Neuron (in vitro differentiated cells): ENCODE data around the gene ROPN1B.
"Not testable (repeated sequence)": the region's sequence is repeated elsewhere in the genome, so short reads cannot be mapped to it uniquely, and the experiment has no call there.

Experiments used
- H2AFZ ChIP-seq: one replicate; pipeline ENCODE4 v1.6.1; 2013; ENCODE audit warnings: low read depth, mild to moderate bottlenecking, inconsistent platforms, low read length, moderate library complexity
- H3K27me3 ChIP-seq: one replicate; pipeline ENCODE4 v1.6.1; 2013; ENCODE audit warnings: low read length; ENCODE audit not compliant: insufficient read depth
- H3K36me3 ChIP-seq: one replicate; pipeline ENCODE4 v1.6.1; 2013; ENCODE audit warnings: low read length; ENCODE audit not compliant: insufficient read depth
- H3K4me1 ChIP-seq: one replicate; pipeline ENCODE4 v1.6.1; 2013; ENCODE audit warnings: low read length; ENCODE audit not compliant: insufficient read depth
- H3K4me3 ChIP-seq: 2 replicates; pipeline ENCODE4 v1.5.1; 2013; ENCODE audit warnings: mild to moderate bottlenecking, low read length, moderate library complexity
- H3K9me3 ChIP-seq: one replicate; pipeline ENCODE4 v1.6.1; 2013; ENCODE audit warnings: low read length

Gene ROPN1B

DNA sequence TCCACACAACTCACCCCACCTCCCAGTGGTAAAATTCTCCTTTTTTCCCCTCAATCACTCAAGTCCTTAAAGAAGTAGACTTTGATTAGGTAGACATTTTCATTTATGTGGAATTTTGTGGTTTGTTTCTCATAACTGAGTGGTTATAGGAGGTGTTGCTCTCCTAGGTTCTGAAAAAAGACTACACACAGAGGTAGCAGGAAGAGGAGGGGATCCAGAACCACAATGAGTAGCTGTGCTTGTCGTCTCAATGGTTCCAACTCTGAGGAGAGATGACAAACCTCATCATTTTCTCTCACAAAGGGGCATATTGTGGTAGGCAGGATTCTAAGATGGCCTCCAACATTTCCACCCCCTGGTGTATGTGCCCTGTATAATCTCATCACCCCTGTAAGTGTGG is 5.1 kb upstream of the ROPN1B start:
- not testable (repeated sequence) for H3K9me3 ChIP-seq, H2AFZ ChIP-seq, H3K36me3 ChIP-seq, H3K4me1 ChIP-seq, H3K4me3 ChIP-seq
- H3K27me3 ChIP-seq = peaks cover 14% of the 10 kb centered on the region

GRCh38 chr3:125965505-125965904 is 3.5 kb upstream of the ROPN1B start:
- Histone ChIP-seq H3K4me3 (no peak overlapping the region), H3K4me1 (no peaks in the 10 kb centered on the region), H3K36me3 (no peaks in the 10 kb centered on the region), H2AFZ (no peak overlapping the region), H3K27me3 (peaks cover 18% of the 10 kb centered on the region), H3K9me3 (peaks cover under 1% of the 10 kb centered on the region)

GRCh38 chr3:125967156-125967555 is 1.8 kb upstream of the ROPN1B start:
- Histone ChIP-seq H3K4me3 (no peak overlapping the region), H3K9me3 (no peaks in the 10 kb centered on the region), H2AFZ (no peak overlapping the region), H3K27me3 (peaks cover 18% of the 10 kb centered on the region), H3K36me3 (no peaks in the 10 kb centered on the region), H3K4me1 (no peaks in the 10 kb centered on the region)

GRCh38 chr3:125968121-125968520 is 857 bp upstream of the ROPN1B start:
- not testable (repeated sequence) for H3K4me3 ChIP-seq, H3K9me3 ChIP-seq, H3K36me3 ChIP-seq, H2AFZ ChIP-seq, H3K4me1 ChIP-seq
- H3K27me3 ChIP-seq = peaks cover 15% of the 10 kb centered on the region

- not testable (repeated sequence) for H3K9me3 ChIP-seq, H3K36me3 ChIP-seq, H3K4me1 ChIP-seq, H3K27me3 ChIP-seq
- Histone ChIP-seq H3K4me3 (peak overlapping the region; percentile 54), H2AFZ (peak overlapping the region; percentile 94)
Observed at GRCh38 chr3:125971997-125972944, 3.3 kb downstream of the ROPN1B start.

- not testable (repeated sequence) for H3K4me1 ChIP-seq, H2AFZ ChIP-seq, H3K27me3 ChIP-seq, H3K36me3 ChIP-seq, H3K9me3 ChIP-seq, H3K4me3 ChIP-seq
Observed at GRCh38 chr3:125975245-125976002, 6.4 kb downstream of the ROPN1B start.

DNA sequence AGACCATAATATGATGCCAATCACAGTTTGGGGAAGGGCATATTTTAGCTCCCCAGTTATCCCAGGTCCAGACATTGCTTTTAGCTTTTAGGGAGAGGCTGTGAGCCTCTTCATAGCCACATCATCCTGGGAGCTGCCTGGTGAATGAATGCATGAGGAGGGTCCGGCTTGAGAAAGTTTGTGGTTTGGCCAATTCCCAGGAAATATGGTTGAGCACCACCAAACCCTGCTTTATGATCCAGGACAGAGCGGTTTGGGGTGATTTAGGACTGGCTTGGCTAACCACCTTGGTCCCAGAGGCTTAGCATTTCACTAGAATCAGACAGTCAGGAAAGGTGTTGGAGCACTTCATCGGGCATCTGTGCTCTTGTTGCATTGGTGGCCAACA is 7.0 kb downstream of the ROPN1B start:
- H3K27me3 ChIP-seq, H3K36me3 ChIP-seq, H3K9me3 ChIP-seq, H3K4me3 ChIP-seq, H2AFZ ChIP-seq, H3K4me1 ChIP-seq: not testable (repeated sequence)

DNA sequence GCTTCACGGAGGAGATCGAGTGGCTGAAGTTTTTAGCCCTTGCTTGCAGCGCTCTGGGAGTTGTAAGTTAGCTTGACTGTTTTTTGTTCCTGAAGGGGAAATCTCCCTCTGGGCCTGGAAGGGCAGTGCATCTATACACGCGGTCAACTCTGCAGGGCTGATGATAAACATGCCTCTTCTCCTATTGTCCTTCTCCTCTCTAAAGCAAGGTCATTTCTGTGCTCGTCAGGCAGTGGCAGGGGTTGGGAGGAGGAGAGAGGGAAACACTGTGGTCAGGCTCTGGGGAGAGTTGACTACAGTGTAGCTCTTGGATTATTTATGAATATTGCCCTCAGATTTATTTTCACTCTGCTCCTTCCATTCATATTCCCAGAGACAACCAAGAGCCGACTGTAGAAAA is 8.1 kb downstream of the ROPN1B start:
- not testable (repeated sequence) for H3K4me3 ChIP-seq, H2AFZ ChIP-seq, H3K4me1 ChIP-seq, H3K36me3 ChIP-seq, H3K9me3 ChIP-seq, H3K27me3 ChIP-seq

DNA sequence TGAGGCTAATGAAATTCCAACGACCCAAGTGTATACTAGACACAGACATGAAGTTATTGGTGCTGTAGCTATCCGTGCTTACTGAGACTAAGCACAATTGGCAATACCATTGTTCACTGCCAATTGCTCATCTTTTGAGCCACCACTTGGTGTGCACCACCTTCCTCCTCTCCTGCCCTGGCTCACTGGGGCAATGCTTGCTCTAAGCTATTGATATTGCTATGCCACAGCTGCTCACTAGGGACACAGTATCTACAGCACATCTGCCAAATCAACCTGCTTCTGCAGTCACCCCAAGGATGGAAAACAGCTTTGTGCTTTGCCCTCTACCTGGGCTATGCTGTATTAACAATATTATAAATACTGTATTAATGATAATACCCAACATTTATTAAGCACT is 16.0 kb downstream of the ROPN1B start:
- H3K4me1 ChIP-seq, H3K4me3 ChIP-seq, H2AFZ ChIP-seq, H3K27me3 ChIP-seq, H3K36me3 ChIP-seq, H3K9me3 ChIP-seq: not testable (repeated sequence)

GRCh38 chr3:125990253-125990970 is 21.4 kb downstream of the ROPN1B start:
- Histone ChIP-seq H3K27me3 (no peaks in the 10 kb centered on the region), H3K36me3 (no peaks in the 10 kb centered on the region), H2AFZ (peak overlapping the region; percentile 87), H3K9me3 (no peaks in the 10 kb centered on the region), H3K4me1 (peaks cover 7% of the 10 kb centered on the region), H3K4me3 (peak overlapping the region; percentile 67)

- H3K4me1 ChIP-seq = not testable (repeated sequence)
Observed at GRCh38 chr3:125996751-125997150, 27.8 kb downstream of the ROPN1B start.

DNA sequence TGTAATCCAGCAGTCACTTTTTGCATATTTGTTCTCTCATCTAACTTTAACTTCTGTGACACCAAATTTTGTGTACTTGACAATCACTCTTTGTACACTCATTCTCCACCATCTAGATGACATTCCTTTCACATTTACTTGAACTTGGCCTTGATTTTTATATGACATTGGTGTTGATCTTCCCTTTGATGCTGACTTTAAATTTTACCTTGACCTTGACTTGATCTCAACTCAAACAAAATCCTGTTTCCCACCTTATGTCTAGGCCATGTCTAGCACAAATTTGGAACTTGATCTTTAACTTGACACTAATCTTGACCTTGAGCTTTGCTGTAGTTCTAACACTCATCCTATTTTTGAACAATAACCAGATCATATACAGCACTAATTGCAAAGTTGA is 33.2 kb downstream of the ROPN1B start:
- Histone ChIP-seq H2AFZ (no peak overlapping the region), H3K4me3 (no peak overlapping the region), H3K27me3 (no peaks in the 10 kb centered on the region), H3K36me3 (peaks cover 11% of the 10 kb centered on the region), H3K9me3 (no peaks in the 10 kb centered on the region), H3K4me1 (no peaks in the 10 kb centered on the region)

More at GRCh38 chr3:125996751-125997150, 27.8 kb downstream of the ROPN1B start:
- not testable (repeated sequence) for H3K36me3 ChIP-seq, H3K27me3 ChIP-seq, H3K9me3 ChIP-seq, H2AFZ ChIP-seq, H3K4me3 ChIP-seq
